GM18517 (cell line): Measurements from ENCODE around the gene MACF1.
A peak's percentile ranks its signal among the peaks of the same experiment; 100 is the strongest.

Experiments used
- ATAC-seq: cut with Tn5 transposase; IDR thresholded peaks from one replicate; pipeline ENCODE4 v1.9.1; 2021; ENCODE audit warnings: mild to moderate bottlenecking, moderate library complexity; ENCODE audit not compliant: unreplicated experiment

MACF1 gene

GRCh38 chr1:39293375-39294070, 89.0 kb downstream of the MACF1 start:
- ATAC-seq = no peak

GRCh38 chr1:39294531-39294930, 90.0 kb downstream of the MACF1 start:
- no peak for ATAC-seq

DNA sequence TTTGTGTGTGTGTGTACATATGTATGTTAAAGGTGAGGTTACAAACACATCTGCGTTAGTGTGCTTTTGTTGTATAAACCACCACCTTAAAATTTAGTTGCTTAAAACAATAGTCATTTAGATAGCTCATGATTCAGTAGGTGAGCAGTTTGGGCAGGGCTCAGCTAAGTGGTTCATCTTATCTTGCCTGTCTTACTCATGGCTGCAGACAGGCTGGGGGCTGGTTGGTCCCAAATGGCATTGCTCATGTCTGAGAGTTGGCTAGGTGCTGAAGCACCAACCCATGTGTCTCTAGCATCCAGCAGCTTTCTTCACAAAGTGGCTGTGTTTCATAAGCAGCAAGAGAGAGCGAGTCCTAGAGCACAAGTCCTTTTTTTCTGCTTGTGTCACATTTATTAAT, 91.4 kb downstream of the MACF1 start:
- no peak for ATAC-seq

DNA sequence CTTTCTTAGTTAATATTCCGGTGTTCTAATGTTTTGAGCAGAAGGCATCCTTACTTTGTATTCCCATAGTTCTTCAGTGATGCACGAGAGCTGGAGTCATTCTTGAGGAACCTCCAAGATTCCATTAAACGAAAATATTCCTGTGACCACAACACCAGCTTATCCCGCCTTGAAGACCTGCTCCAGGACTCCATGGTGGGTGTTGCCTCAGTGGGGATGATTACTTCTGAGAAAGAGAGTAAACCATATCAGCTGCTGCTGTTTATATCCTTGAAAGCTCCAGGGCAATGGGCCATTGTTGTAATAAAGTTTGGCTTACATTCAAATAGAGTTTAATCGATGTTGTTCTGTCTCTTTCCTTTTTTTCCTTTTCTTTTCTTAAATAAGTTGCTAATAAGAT, 93.1 kb downstream of the MACF1 start:
- ATAC-seq = no peak

GRCh38 chr1:39301606-39302005, 97.1 kb downstream of the MACF1 start:
- no peak for ATAC-seq

- ATAC-seq = no peak
Measured at GRCh38 chr1:39305555-39305954, 101.1 kb downstream of the MACF1 start.

DNA sequence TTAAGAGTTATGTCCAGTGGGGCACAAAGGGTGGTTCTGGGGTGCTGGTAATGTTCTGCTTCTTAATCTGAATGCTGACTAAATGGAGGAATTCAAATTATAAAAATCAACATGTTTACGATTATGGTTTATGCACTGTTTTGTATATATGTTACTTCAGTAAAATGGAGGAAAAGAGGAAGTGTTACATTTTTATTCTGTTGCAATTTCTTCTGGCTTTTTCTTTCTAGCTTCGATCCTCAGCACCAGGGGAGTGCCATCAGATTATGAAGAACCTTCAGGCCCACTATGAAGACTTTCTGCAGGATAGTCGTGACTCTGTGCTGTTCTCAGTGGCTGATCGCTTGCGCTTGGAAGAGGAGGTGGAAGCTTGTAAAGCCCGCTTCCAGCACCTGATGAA, 105.5 kb downstream of the MACF1 start:
- ATAC-seq = no peak

DNA sequence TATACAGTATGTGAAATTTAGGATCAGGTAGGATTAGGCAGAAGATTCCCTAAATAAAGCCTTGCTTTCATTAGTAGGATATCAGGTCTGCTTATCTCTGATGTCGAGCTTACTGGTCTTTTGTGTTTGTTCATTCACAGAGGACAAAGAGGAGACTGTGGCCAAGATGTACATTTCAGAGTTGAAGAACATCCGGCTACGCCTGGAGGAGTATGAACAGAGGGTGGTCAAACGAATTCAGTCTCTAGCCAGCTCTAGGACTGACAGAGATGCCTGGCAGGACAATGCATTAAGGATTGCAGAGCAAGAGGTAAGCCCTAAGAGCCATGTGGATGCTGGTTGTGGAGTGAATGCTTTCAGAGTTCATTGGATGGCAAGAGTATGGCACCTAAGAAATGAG, 106.2 kb downstream of the MACF1 start:
- ATAC-seq = no peak

DNA sequence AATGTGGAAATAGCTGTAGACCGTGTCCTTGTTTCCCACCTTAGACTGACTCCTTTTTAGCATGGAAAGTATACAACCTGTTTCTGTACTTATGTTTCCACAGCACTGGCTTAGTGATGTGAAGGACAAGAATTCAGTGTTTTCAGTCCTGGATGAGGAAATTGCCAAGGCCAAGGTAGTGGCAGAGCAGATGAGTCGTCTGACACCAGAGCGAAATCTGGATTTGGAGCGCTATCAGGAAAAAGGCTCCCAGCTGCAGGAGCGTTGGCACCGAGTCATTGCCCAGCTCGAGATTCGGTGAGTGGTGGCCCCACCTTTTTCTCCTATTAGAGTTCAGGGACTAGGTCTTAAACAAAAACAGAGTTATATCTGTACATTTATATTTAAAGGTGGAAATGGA, 112.6 kb downstream of the MACF1 start:
- ATAC-seq = no peak

DNA sequence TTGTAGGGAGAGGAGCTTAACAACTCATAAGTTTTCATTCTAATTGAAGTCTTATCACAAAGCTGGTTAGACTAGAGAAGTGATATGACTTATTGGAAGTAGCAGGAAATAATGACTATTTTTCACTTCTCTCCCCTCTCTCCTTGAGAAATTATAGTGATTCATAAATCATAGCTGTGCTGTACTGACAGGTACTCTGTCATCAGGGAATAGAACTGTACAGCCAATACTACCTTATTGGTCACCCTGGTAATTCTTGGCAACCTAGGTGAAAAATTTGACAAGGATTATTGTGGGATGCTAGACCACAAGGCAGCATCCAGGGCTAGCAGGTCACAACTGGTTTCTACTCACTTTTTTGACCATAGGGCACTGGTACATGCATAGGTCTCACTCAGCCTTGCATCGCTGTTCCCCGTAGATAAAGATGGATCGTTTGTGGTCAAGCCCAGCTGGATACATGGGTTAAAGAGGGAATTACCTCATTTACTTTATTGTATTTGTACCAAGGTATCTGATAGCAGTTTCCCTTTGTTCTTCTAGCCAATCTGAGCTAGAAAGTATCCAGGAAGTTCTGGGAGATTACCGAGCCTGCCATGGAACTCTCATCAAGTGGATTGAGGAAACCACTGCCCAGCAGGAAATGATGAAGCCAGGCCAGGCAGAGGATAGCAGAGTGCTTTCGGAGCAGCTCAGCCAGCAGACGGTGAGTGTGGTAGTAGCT, 113.6 kb downstream of the MACF1 start:
- ATAC-seq = no peak

DNA sequence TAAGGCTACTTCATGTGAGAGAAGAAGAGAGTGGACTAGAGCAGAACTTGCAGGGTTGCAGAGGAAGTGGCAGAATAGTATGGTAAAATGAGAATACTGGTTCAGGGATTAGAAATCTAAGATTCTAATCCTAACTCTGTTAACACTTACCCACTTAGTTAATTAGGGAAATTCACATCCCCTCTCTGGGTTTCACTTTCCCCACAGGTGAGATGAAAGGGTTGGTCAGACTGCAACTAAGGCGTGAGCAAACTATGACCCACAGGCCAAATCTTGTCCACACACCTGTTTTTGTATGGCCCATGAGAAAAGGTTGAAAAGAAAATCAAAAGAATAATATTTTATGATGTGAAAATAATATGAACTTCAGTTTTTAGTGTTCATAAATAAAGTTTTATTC, 117.5 kb downstream of the MACF1 start:
- ATAC-seq = peak; percentile 59

DNA sequence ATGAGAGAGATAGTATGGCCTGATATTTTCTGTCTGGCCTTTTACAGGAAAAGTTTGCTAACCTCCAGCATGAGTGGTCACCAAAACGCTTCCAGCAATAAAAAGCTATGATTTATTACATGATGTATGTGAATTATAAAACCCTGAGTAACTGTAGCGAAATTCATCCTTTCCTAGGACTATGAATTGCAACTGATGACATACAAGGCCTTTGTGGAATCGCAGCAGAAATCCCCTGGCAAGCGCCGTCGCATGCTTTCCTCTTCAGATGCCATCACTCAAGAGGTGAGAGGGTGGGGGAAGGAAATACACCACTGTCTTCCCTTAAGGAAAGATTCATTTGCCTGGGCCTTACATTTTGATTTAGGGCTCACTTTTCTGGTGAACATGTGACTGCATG, 117.9 kb downstream of the MACF1 start:
- ATAC-seq = no peak

- no peak for ATAC-seq
Measured at GRCh38 chr1:39324888-39325287, 120.4 kb downstream of the MACF1 start.

DNA sequence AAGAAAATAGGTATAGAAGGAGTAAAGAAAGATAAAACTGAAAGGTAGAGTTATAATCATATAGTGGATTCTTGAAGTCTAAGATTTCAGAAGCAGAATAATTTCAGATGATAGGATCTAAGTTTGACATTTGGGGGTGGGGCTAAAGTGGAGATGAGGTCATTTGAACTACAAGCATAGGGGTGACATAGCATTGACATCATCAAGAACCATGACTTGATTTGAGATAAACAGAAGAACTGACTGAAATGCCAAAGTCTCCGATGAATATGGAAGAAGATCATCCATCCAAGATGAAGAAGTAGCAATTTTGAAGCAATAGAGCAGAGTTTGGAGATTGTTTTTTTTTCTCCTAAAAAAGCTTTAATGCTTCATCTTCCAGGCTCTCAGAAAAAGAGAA, 122.3 kb downstream of the MACF1 start:
- no peak for ATAC-seq

- ATAC-seq = no peak
Measured at GRCh38 chr1:39328095-39328494, 123.6 kb downstream of the MACF1 start.

DNA sequence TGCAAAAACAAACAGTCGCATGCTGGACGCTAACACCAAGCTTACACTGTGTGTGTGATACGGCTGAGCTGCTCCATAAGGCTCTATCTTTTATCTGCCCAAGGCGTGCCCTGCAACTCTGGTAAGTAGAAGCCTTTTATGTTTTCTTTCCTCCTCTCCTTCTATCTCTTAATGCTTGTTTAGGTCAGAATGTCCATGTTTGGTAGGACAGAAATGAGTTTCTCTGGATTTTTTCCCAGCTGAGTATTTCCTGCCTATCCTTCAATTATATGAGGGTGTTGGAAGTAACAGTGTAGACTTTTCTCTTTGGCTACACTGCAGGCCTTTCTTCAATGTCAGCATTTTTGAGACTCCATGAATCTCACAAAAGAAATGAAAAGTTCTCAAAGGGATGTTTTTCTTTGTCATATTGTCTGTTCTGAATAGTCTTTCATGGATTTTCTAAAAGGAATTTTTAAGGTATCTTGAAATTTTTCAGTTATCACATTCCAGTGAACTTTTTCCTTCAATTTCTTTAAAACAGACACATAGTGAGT, 124.2 kb downstream of the MACF1 start:
- ATAC-seq = no peak

GRCh38 chr1:39331647-39332046, 127.2 kb downstream of the MACF1 start:
- no peak for ATAC-seq

DNA sequence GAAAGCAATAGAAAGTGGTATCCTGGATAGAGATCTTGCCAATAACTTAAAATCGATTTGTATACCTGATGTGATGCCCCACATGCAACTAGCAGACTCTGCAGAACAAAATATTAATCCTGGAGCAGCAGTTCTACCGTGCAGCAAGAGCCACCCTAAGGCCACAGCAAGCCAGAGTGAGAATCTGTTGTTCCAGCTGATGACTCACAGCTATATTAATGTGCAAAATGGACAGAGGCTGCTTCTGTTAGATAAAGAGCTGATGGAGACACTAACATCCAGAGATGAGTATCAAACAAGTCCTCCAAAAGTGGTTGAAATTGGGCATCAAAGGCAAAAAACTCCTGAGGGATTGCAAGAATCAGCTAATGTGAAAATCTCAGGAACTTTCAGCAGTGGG, 127.8 kb downstream of the MACF1 start:
- ATAC-seq = no peak

DNA sequence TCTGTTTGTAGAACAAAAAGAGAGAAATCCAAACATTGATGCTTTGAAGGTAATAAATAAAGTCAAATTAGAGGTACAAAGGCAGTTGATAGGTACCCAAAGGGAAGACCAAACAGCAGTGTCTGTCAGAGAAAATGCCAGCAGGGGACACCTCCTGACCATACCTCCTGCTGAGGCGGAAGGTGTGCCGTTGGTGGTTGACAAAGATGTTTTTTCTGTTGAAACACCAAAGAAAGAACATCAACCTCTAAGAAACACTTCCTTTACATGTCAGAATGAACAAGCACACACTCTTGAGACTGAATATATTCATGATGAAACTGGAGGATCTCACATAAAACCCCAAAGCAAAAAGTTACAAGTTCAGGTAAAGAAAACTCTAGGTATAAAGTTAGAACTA, 128.3 kb downstream of the MACF1 start:
- ATAC-seq = no peak

- ATAC-seq = no peak
Measured at GRCh38 chr1:39333296-39333695, 128.8 kb downstream of the MACF1 start.

DNA sequence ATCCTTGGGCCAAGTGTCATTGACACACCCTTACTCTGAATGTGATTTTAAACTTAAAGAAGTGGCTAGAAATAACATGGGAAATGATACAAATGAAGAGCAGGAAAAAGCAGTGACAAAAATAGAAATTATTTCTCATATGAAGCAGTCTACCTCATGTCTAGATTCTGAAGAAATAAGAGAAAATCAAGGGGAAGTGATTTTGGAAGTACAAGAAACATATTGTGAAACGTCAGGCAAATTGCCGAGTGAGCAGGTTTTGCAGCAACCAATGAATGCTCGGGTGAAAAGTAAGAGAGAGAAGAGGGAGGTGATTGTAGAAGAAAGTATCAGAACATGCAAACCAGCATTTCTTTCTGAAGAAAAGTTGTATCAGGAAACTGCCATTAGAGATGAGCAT, 130.7 kb downstream of the MACF1 start:
- ATAC-seq = no peak

DNA sequence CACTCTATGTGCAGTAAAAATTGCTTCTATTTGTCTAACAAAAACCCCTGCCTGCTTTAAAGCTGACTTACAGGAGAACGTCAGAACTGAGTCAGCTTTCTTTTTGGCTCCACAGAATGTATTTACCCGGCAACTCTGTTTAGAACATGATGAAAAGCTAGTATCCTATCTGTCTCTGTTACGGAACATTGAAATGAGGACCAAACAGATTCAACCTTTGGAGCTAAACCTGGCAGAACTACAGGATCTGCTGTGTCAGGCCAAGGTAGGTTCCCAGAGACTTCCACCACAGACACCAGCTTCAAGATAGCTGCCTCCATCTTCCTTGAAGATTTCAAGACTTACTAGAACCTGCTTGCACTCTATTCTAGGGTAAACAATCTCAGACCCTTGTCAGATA, 132.6 kb downstream of the MACF1 start:
- ATAC-seq = no peak
